H1 (cell line): ENCODE results near the gene AP3D1. TPM values are rescaled to one million over a fixed set of nuclear protein-coding genes. Genes with fewer than 3 reads are reported as not detected.

Source experiments
- ASH2L ChIP-seq: fragments of 200-600, 300-600 bp; sonication (generic); IDR thresholded peaks from one replicate; pipeline ENCODE4 v1.7.1; 2017; ENCODE audit warnings: low read length
- CHD1 ChIP-seq: IDR thresholded peaks from 2 replicates; pipeline ENCODE4 v1.6.1; 2012; ENCODE audit warnings: low read depth, low read length, improper control_type of control experiment
- KDM4A ChIP-seq: IDR thresholded peaks from one replicate; pipeline ENCODE4 v1.7.1; 2012; ENCODE audit warnings: low read depth, mild to moderate bottlenecking, moderate library complexity, low read length, inconsistent platforms; ENCODE audit not compliant: severe bottlenecking
- NANOG ChIP-seq: IDR thresholded peaks from 2 replicates; pipeline ENCODE4 v1.6.1; 2011; ENCODE audit warnings: low read length, low read depth, mild to moderate bottlenecking, inconsistent platforms; ENCODE audit not compliant: insufficient read depth, poor library complexity, severe bottlenecking
- SIX5 ChIP-seq: IDR thresholded peaks from 2 replicates; pipeline ENCODE4 v1.6.1; 2011; ENCODE audit warnings: mild to moderate bottlenecking, low read depth, low read length
- TBP ChIP-seq: IDR thresholded peaks from 2 replicates; pipeline ENCODE4 v1.6.1; 2011; ENCODE audit warnings: low read depth, low read length, improper control_type of control experiment
- ZNF274 ChIP-seq: IDR thresholded peaks from 2 replicates; pipeline ENCODE4 v1.7.0; 2012; ENCODE audit warnings: low read length, borderline replicate concordance; ENCODE audit errors: extremely low read depth
- polyA plus RNA-seq, 7 experiments: library from polyadenylated mRNA; depleted of rRNA in 3 of 7; stranded (reverse) in 5 of 7; unstranded in 2 of 7; fragments of >200 nt in 5 of 7; fragments of 200-250 nt in 2 of 7; gene quantifications; 1 replicate in 5 of 7; 2 replicates in 1 of 7; 4 replicates in 1 of 7; pipeline versions ENCODE4 v1.2.1 to v1.2.3, GENCODE V29; 2011 to 2013; ENCODE audit warnings: missing spikeins in 2 of 7, mixed read lengths in 2 of 7
- total RNA-seq: library from RNA; stranded (reverse); fragmentation: NEBNext Ultra II Directional; extraction: Animal tissue kit (Norgen Biotek cat#: 25700); gene quantifications from 2 replicates; pipeline ENCODE4 v1.2.1, GENCODE V29; 2021
- TF ChIP-seq, protein P1 (sequence below): fragments of 300-600 bp; sonication (generic); IDR thresholded peaks from 2 replicates; pipeline ENCODE4 v1.7.1; 2012; ENCODE audit warnings: low read length, moderate library complexity, mild to moderate bottlenecking, inconsistent platforms; ENCODE audit not compliant: insufficient replicate concordance
- TF ChIP-seq, protein P2 (sequence below), 3 experiments: IDR thresholded peaks; 1 replicate in 2 of 3; 2 replicates in 1 of 3; pipeline versions ENCODE4 v1.5.1 to v1.6.1; 2011; ENCODE audit warnings: low read length in 3 of 3, mild to moderate bottlenecking in 3 of 3, inconsistent platforms in 2 of 3, low read depth in 1 of 3, moderate library complexity in 1 of 3; ENCODE audit not compliant: insufficient read depth in 1 of 3; ENCODE audit errors: control extremely low read depth in 1 of 3

The AP3D1 gene
- total and polyA plus RNA-seq, 2 of the 8 experiments (the other 6 are each of a cell fraction or from before 2014, with no cell fraction given) = 161 to 174 TPM

DNA sequence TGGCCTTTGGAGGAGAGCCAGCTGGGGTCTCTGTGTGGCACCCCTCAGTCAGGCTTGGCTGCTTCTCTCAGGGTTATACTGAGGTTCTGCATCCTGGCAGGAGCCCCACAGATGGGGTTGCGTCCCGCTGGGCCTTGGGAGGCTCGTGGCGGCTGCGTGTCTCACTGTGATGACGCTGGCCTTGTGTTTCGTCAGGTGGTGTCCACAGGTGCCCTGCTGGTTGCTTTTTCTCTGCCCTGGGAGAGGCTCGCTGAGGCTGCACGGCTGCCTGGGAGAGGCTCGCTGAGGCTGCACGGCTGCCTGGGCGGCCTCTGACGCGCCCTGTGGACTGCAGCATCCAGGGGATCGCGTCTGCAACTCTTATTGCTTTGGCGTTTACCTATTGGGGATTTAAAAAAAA is 27.7 kb upstream of the AP3D1 start (continued):
- TF ChIP-seq, protein P1, sequence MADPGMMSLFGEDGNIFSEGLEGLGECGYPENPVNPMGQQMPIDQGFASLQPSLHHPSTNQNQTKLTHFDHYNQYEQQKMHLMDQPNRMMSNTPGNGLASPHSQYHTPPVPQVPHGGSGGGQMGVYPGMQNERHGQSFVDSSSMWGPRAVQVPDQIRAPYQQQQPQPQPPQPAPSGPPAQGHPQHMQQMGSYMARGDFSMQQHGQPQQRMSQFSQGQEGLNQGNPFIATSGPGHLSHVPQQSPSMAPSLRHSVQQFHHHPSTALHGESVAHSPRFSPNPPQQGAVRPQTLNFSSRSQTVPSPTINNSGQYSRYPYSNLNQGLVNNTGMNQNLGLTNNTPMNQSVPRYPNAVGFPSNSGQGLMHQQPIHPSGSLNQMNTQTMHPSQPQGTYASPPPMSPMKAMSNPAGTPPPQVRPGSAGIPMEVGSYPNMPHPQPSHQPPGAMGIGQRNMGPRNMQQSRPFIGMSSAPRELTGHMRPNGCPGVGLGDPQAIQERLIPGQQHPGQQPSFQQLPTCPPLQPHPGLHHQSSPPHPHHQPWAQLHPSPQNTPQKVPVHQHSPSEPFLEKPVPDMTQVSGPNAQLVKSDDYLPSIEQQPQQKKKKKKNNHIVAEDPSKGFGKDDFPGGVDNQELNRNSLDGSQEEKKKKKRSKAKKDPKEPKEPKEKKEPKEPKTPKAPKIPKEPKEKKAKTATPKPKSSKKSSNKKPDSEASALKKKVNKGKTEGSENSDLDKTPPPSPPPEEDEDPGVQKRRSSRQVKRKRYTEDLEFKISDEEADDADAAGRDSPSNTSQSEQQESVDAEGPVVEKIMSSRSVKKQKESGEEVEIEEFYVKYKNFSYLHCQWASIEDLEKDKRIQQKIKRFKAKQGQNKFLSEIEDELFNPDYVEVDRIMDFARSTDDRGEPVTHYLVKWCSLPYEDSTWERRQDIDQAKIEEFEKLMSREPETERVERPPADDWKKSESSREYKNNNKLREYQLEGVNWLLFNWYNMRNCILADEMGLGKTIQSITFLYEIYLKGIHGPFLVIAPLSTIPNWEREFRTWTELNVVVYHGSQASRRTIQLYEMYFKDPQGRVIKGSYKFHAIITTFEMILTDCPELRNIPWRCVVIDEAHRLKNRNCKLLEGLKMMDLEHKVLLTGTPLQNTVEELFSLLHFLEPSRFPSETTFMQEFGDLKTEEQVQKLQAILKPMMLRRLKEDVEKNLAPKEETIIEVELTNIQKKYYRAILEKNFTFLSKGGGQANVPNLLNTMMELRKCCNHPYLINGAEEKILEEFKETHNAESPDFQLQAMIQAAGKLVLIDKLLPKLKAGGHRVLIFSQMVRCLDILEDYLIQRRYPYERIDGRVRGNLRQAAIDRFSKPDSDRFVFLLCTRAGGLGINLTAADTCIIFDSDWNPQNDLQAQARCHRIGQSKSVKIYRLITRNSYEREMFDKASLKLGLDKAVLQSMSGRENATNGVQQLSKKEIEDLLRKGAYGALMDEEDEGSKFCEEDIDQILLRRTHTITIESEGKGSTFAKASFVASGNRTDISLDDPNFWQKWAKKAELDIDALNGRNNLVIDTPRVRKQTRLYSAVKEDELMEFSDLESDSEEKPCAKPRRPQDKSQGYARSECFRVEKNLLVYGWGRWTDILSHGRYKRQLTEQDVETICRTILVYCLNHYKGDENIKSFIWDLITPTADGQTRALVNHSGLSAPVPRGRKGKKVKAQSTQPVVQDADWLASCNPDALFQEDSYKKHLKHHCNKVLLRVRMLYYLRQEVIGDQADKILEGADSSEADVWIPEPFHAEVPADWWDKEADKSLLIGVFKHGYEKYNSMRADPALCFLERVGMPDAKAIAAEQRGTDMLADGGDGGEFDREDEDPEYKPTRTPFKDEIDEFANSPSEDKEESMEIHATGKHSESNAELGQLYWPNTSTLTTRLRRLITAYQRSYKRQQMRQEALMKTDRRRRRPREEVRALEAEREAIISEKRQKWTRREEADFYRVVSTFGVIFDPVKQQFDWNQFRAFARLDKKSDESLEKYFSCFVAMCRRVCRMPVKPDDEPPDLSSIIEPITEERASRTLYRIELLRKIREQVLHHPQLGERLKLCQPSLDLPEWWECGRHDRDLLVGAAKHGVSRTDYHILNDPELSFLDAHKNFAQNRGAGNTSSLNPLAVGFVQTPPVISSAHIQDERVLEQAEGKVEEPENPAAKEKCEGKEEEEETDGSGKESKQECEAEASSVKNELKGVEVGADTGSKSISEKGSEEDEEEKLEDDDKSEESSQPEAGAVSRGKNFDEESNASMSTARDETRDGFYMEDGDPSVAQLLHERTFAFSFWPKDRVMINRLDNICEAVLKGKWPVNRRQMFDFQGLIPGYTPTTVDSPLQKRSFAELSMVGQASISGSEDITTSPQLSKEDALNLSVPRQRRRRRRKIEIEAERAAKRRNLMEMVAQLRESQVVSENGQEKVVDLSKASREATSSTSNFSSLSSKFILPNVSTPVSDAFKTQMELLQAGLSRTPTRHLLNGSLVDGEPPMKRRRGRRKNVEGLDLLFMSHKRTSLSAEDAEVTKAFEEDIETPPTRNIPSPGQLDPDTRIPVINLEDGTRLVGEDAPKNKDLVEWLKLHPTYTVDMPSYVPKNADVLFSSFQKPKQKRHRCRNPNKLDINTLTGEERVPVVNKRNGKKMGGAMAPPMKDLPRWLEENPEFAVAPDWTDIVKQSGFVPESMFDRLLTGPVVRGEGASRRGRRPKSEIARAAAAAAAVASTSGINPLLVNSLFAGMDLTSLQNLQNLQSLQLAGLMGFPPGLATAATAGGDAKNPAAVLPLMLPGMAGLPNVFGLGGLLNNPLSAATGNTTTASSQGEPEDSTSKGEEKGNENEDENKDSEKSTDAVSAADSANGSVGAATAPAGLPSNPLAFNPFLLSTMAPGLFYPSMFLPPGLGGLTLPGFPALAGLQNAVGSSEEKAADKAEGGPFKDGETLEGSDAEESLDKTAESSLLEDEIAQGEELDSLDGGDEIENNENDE = no peak
- TF ChIP-seq ZNF274 (no peak), TBP (no peak), SIX5 (no peak), ASH2L (no peak), KDM4A (no peak), CHD1 (no peak), NANOG (no peak)
- TF ChIP-seq, protein P2, sequence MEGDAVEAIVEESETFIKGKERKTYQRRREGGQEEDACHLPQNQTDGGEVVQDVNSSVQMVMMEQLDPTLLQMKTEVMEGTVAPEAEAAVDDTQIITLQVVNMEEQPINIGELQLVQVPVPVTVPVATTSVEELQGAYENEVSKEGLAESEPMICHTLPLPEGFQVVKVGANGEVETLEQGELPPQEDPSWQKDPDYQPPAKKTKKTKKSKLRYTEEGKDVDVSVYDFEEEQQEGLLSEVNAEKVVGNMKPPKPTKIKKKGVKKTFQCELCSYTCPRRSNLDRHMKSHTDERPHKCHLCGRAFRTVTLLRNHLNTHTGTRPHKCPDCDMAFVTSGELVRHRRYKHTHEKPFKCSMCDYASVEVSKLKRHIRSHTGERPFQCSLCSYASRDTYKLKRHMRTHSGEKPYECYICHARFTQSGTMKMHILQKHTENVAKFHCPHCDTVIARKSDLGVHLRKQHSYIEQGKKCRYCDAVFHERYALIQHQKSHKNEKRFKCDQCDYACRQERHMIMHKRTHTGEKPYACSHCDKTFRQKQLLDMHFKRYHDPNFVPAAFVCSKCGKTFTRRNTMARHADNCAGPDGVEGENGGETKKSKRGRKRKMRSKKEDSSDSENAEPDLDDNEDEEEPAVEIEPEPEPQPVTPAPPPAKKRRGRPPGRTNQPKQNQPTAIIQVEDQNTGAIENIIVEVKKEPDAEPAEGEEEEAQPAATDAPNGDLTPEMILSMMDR (IDR thresholded peaks at IDR 0.05; ENCODE audit: control extremely low read depth in 1 of 3, insufficient read depth in 1 of 3, low read depth in 1 of 3, low read length in 3 of 3) = no peak
